H1 (cell line): ENCODE measurements around the gene ZSCAN1. TPM values are rescaled to one million over a fixed set of nuclear protein-coding genes. Genes with fewer than 3 reads are reported as not detected.

Experiments
- ASH2L ChIP-seq: fragments of 200-600, 300-600 bp; sonication (generic); IDR thresholded peaks from one replicate; pipeline ENCODE4 v1.7.1; 2017; ENCODE audit warnings: low read length
- CBX8 ChIP-seq: fragments of 300-800, 300-1000 bp; sonication (generic); IDR thresholded peaks from 2 replicates; pipeline ENCODE4 v1.7.1; 2016; ENCODE audit warnings: low read depth, low read length, borderline replicate concordance
- CREB1 ChIP-seq: IDR thresholded peaks from 2 replicates; pipeline ENCODE4 v1.6.1; 2012; ENCODE audit warnings: inconsistent platforms
- FOSL1 ChIP-seq: IDR thresholded peaks from 2 replicates; pipeline ENCODE4 v1.6.1; 2011; ENCODE audit warnings: mild to moderate bottlenecking, low read depth, low read length, moderate library complexity; ENCODE audit not compliant: insufficient read depth
- GABPA ChIP-seq: IDR thresholded peaks from 2 replicates; pipeline ENCODE4 v1.6.1; 2011; ENCODE audit warnings: mild to moderate bottlenecking, low read length, moderate library complexity, borderline replicate concordance; ENCODE audit not compliant: insufficient read depth
- GTF2F1 ChIP-seq: IDR thresholded peaks from 2 replicates; pipeline ENCODE4 v1.6.1; 2012; ENCODE audit warnings: low read depth, low read length, improper control_type of control experiment, borderline replicate concordance
- HDAC2 ChIP-seq, 2 experiments: fragments of 300-600 bp in 1 of 2; sonication (generic) in 1 of 2; IDR thresholded peaks; 2 replicates each; pipeline ENCODE4 v1.6.1; 2011 to 2012; ENCODE audit warnings: low read depth in 2 of 2, low read length in 2 of 2, mild to moderate bottlenecking in 2 of 2, moderate library complexity in 2 of 2, borderline replicate concordance in 1 of 2, inconsistent platforms in 1 of 2
- JUND ChIP-seq: IDR thresholded peaks from 2 replicates; pipeline ENCODE4 v1.6.1; 2011; ENCODE audit warnings: mild to moderate bottlenecking, improper control_type of control experiment, low read length
- KDM1A ChIP-seq: fragments of 200-600, 300-600 bp; sonication (generic); IDR thresholded peaks from 2 replicates; pipeline ENCODE4 v1.7.1; 2016; ENCODE audit warnings: mild to moderate bottlenecking, low read length, borderline replicate concordance
- KDM4A ChIP-seq: IDR thresholded peaks from one replicate; pipeline ENCODE4 v1.7.1; 2012; ENCODE audit warnings: low read depth, mild to moderate bottlenecking, moderate library complexity, low read length, inconsistent platforms; ENCODE audit not compliant: severe bottlenecking
- NANOG ChIP-seq: IDR thresholded peaks from 2 replicates; pipeline ENCODE4 v1.6.1; 2011; ENCODE audit warnings: low read length, low read depth, mild to moderate bottlenecking, inconsistent platforms; ENCODE audit not compliant: insufficient read depth, poor library complexity, severe bottlenecking
- NRF1 ChIP-seq: IDR thresholded peaks from 2 replicates; pipeline ENCODE4 v1.6.1; 2011; ENCODE audit warnings: mild to moderate bottlenecking, low read depth, low read length, improper control_type of control experiment
- RAD21 ChIP-seq, 2 experiments: IDR thresholded peaks in 1 of 2; conservative IDR thresholded peaks in 1 of 2; 2 replicates each; pipeline ENCODE4 v1.6.1; 2011; ENCODE audit warnings: low read depth in 2 of 2, low read length in 2 of 2, improper control_type of control experiment in 1 of 2, inconsistent platforms in 1 of 2, mild to moderate bottlenecking in 1 of 2, moderate library complexity in 1 of 2
- SAP30 ChIP-seq: fragments of 300-600 bp; sonication (generic); IDR thresholded peaks from 2 replicates; pipeline ENCODE4 v1.7.1; 2012; ENCODE audit warnings: low read length, moderate library complexity, mild to moderate bottlenecking, inconsistent platforms; ENCODE audit not compliant: insufficient read depth, insufficient replicate concordance
- SRF ChIP-seq: IDR thresholded peaks from 2 replicates; pipeline ENCODE4 v1.6.1; 2011; ENCODE audit warnings: mild to moderate bottlenecking, low read depth, low read length, moderate library complexity
- TAF7 ChIP-seq: optimal IDR thresholded peaks from 2 replicates; pipeline ENCODE3; 2011; ENCODE audit warnings: low read depth, mild to moderate bottlenecking, inconsistent platforms, low read length, moderate library complexity, borderline replicate concordance
- TBP ChIP-seq: IDR thresholded peaks from 2 replicates; pipeline ENCODE4 v1.6.1; 2011; ENCODE audit warnings: low read depth, low read length, improper control_type of control experiment
- TCF12 ChIP-seq: IDR thresholded peaks from 2 replicates; pipeline ENCODE4 v1.6.1; 2011; ENCODE audit warnings: low read depth, mild to moderate bottlenecking, low read length
- polyA plus RNA-seq, 7 experiments: library from polyadenylated mRNA; depleted of rRNA in 3 of 7; stranded (reverse) in 5 of 7; unstranded in 2 of 7; fragments of >200 nt in 5 of 7; fragments of 200-250 nt in 2 of 7; gene quantifications; 1 replicate in 5 of 7; 2 replicates in 1 of 7; 4 replicates in 1 of 7; pipeline versions ENCODE4 v1.2.1 to v1.2.3, GENCODE V29; 2011 to 2013; ENCODE audit warnings: missing spikeins in 2 of 7, mixed read lengths in 2 of 7
- total RNA-seq: library from RNA; stranded (reverse); fragmentation: NEBNext Ultra II Directional; extraction: Animal tissue kit (Norgen Biotek cat#: 25700); gene quantifications from 2 replicates; pipeline ENCODE4 v1.2.1, GENCODE V29; 2021
- TF ChIP-seq, protein P1 (sequence below): IDR thresholded peaks from 2 replicates; pipeline ENCODE4 v1.6.1; 2011; ENCODE audit warnings: low read length, improper control_type of control experiment
- TF ChIP-seq, protein P2 (sequence below): IDR thresholded peaks from 2 replicates; pipeline ENCODE4 v1.6.1; 2012; ENCODE audit warnings: low read length, inconsistent platforms

Gene ZSCAN1
- total and polyA plus RNA-seq, 2 of the 8 experiments (the other 6 are each of a cell fraction or from before 2014, with no cell fraction given), result 1.2 to 4.3 TPM

DNA sequence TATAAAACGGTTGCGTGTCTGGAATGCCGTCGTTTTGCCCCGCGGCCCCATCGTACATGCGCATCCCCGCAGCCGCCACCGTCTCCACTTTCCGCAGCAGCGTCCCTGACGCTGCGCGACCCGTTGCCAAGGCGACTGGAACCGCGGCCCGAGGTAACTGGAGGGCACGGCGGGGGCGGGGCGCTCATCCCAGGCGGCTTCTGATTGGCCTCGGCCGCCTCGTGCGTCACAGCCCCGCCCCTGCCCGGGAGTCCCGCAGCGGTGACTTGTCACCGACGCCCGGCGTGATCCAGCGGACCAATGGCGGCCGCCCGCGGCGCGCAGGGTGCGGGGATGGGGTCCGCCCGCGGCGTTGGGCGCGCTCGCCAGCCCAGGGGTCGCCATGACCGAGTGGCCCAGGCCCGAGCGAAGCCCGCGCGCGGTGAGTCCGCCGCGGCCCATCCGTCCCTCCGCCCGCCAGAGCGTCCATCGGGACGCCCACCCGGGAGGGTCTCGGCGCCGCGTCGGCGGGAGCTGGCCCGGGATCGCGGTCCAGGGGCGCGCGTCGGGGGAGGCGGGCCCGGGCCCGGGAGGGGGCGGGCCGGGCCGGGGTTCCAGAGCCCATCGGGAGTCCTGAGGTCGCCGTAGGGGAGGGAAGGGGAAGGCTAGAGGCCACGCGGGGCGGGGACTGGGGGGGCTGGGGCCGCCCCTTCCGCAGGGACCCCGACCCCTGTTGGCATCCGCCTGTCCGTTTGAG is at the start of gene ZSCAN1 (continued):
- TF ChIP-seq, protein P1, sequence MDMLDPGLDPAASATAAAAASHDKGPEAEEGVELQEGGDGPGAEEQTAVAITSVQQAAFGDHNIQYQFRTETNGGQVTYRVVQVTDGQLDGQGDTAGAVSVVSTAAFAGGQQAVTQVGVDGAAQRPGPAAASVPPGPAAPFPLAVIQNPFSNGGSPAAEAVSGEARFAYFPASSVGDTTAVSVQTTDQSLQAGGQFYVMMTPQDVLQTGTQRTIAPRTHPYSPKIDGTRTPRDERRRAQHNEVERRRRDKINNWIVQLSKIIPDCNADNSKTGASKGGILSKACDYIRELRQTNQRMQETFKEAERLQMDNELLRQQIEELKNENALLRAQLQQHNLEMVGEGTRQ, result no peak
- TF ChIP-seq RAD21 (IDR thresholded peaks at IDR 0.05 in 1 of 2, conservative IDR thresholded peaks at IDR 0.05 in 1 of 2; ENCODE audit: low read depth in 2 of 2, low read length in 2 of 2) (no peak; a peak in 1 of 4 replicates), HDAC2 (IDR thresholded peaks at IDR 0.05; ENCODE audit: borderline replicate concordance in 1 of 2, low read depth in 2 of 2, low read length in 2 of 2) (peak in 1 of 2 experiments; percentile 56; a peak in 1 of 4 replicates), TBP (no peak), GABPA (peak; percentile 38; the same call in 1 of the 2 replicates), NRF1 (no peak; the same call in 1 of the 2 replicates), GTF2F1 (no peak), SAP30 (no peak), CBX8 (no peak), CREB1 (peak; percentile 82), FOSL1 (no peak), SRF (no peak), JUND (no peak), KDM4A (peak; percentile 86), KDM1A (no peak), TCF12 (no peak), TAF7 (no peak), ASH2L (no peak), NANOG (no peak)
- TF ChIP-seq, protein P2, sequence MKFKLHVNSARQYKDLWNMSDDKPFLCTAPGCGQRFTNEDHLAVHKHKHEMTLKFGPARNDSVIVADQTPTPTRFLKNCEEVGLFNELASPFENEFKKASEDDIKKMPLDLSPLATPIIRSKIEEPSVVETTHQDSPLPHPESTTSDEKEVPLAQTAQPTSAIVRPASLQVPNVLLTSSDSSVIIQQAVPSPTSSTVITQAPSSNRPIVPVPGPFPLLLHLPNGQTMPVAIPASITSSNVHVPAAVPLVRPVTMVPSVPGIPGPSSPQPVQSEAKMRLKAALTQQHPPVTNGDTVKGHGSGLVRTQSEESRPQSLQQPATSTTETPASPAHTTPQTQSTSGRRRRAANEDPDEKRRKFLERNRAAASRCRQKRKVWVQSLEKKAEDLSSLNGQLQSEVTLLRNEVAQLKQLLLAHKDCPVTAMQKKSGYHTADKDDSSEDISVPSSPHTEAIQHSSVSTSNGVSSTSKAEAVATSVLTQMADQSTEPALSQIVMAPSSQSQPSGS, result no peak
